Tibial nerve (tissue), 4 donors: Measurements from ENCODE around the gene MLLT11. TPM values are rescaled to one million over a fixed set of nuclear protein-coding genes. Genes with fewer than 3 reads are reported as not detected.

Experiments
- DNase-seq, 2 donors: peaks; one replicate each; pipeline ENCODE4 v3.0.0-alpha.2; 2019; ENCODE audit warnings: low spot score in 2 of 2
- H3K27ac ChIP-seq, 4 donors: fragments of 200-600 bp; sonication (generic) in 3 of 4; one replicate each; pipeline ENCODE4 v1.5.1; 2017 to 2019; ENCODE audit warnings: mild to moderate bottlenecking in 1 of 4
- H3K27me3 ChIP-seq, 2 donors: fragments of 200-600 bp; sonication (generic) in 1 of 2; one replicate each; pipeline versions ENCODE4 v1.5.1 to v1.6.0; 2017 to 2019
- H3K36me3 ChIP-seq, 3 donors: fragments of 200-600 bp; sonication (generic); one replicate each; pipeline ENCODE4 v1.5.1; 2018 to 2019
- H3K4me1 ChIP-seq, 4 donors: fragments of 200-600 bp; sonication (generic) in 3 of 4; one replicate each; pipeline ENCODE4 v1.5.1; 2017 to 2019
- H3K4me3 ChIP-seq, 4 donors: fragments of 200-600 bp; sonication (generic) in 3 of 4; one replicate each; pipeline ENCODE4 v1.5.1; 2017 to 2019; ENCODE audit warnings: mild to moderate bottlenecking in 1 of 4, moderate library complexity in 1 of 4
- H3K9me3 ChIP-seq, 4 donors: fragments of 200-600 bp; sonication (generic) in 3 of 4; one replicate each; pipeline ENCODE4 v1.5.1; 2017 to 2019
- EP300 ChIP-seq, 2 donors: sonication (generic); formaldehyde crosslinking; IDR thresholded peaks; one replicate each; pipeline ENCODE4 v1.6.1; 2017; ENCODE audit warnings: antibody characterized with exemption in 2 of 2, mild to moderate bottlenecking in 1 of 2
- POLR2A ChIP-seq, 2 donors: fragments of 450-650 bp; IDR thresholded peaks; one replicate each; pipeline ENCODE4 v1.6.1; 2017; ENCODE audit warnings: antibody characterized with exemption in 2 of 2, mild to moderate bottlenecking in 2 of 2, moderate library complexity in 2 of 2
- WGBS, 2 donors: methylation state at CpG; one replicate each; pipeline ENCODE4 v1.1.5; 2018; 5-methylcytosine and 5-hydroxymethylcytosine counted together
- small RNA-seq: library from RNA; depleted of rRNA; stranded (forward); fragments of <200 nt; gene quantifications from one replicate; pipeline ENCODE3, GENCODE V24; 2016
- total RNA-seq, 4 donors: library from RNA; depleted of rRNA; stranded (reverse); fragments of >200 nt; gene quantifications; one replicate each; pipeline ENCODE4 v1.1.0, GENCODE V29; 2016
- TF ChIP-seq, protein P1 (sequence below), 5 experiments: fragments of 200-600 bp in 3 of 5; fragments of 450-650 bp in 2 of 5; sonication (generic) in 3 of 5; IDR thresholded peaks; one replicate each; pipeline ENCODE4 v1.5.1; 2016 to 2019; ENCODE audit warnings: antibody characterized with exemption in 5 of 5, mild to moderate bottlenecking in 3 of 5, moderate library complexity in 2 of 5

Gene MLLT11
- total RNA-seq, 4 donors from 2014 or later: 1.2 to 2.7 (median 2.0) TPM

DNA sequence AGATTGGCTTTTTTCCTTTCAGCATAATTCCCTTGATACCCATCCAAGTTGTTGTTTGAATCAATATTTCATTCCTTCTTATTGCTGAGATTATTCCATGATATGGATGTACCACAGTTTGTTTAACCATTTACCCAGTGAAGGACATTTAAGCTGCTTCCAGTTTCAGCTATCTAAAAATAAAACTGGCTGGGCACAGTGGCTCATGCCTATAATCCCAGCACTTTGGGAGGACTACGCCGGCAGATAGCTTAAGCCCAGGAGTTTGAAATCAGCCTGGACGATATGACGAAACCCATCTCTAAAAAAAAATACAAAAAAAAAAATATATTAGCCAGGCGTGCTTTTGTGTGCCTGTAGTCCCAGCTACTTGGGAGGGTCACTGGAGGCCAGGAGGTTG is 53.7 kb downstream of the MLLT11 start:
- TF ChIP-seq EP300 (IDR thresholded peaks at IDR 0.05) (no peak), POLR2A (IDR thresholded peaks at IDR 0.05) (no peak)
- TF ChIP-seq, protein P1, sequence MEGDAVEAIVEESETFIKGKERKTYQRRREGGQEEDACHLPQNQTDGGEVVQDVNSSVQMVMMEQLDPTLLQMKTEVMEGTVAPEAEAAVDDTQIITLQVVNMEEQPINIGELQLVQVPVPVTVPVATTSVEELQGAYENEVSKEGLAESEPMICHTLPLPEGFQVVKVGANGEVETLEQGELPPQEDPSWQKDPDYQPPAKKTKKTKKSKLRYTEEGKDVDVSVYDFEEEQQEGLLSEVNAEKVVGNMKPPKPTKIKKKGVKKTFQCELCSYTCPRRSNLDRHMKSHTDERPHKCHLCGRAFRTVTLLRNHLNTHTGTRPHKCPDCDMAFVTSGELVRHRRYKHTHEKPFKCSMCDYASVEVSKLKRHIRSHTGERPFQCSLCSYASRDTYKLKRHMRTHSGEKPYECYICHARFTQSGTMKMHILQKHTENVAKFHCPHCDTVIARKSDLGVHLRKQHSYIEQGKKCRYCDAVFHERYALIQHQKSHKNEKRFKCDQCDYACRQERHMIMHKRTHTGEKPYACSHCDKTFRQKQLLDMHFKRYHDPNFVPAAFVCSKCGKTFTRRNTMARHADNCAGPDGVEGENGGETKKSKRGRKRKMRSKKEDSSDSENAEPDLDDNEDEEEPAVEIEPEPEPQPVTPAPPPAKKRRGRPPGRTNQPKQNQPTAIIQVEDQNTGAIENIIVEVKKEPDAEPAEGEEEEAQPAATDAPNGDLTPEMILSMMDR (IDR thresholded peaks at IDR 0.05): no peak
- WGBS, 2 donors: 93 to 99% methylated on average over 5 of the region's 5 CpGs
- no peak overlapping the region for H3K27ac ChIP-seq
- H3K27me3 ChIP-seq: no peaks in the 10 kb centered on the region
- no peaks in the 10 kb centered on the region for H3K9me3 ChIP-seq
- H3K4me1 ChIP-seq: no peaks in the 10 kb centered on the region
- H3K4me3 ChIP-seq: no peak overlapping the region
- H3K36me3 ChIP-seq: peaks cover 0 to 69% (median 4%) of the 10 kb centered on the region in 3 donors
- no peak for DNase-seq

Small RNAs within 50 kb of the gene (small RNA-seq; reads per million reads assigned to genes)
- gene RNU6-884P: not detected

Other genes with a start within 250 kb of the MLLT11 start
- 10 to 100 TPM; 56.6 to 67.4 (median 58.6) TPM for gene ARNT, start 183.8 kb upstream of the MLLT11 start, total RNA-seq
- gene CTXND2, start 173.3 kb upstream of the MLLT11 start, total RNA-seq: not detected
- gene SETDB1, start 134.0 kb upstream of the MLLT11 start, total RNA-seq: 10 to 100 TPM; 30.6 to 42.9 (median 35.3) TPM
- 100 to 1,000 TPM; 137 to 168 (median 140) TPM for gene CERS2, start 85.6 kb upstream of the MLLT11 start, total RNA-seq
- gene ANXA9, start 78.1 kb upstream of the MLLT11 start, total RNA-seq: 10 to 100 TPM in 2 of 4 donors, 1 to 10 TPM in 2; 2.1 to 12.2 (median 7.8) TPM
- 10 to 100 TPM; 45.5 to 63.2 (median 49.5) TPM for gene MINDY1, start 53.5 kb upstream of the MLLT11 start, total RNA-seq
- 10 to 100 TPM; 22.0 to 40.4 (median 28.5) TPM for gene PRUNE1, start 51.9 kb upstream of the MLLT11 start, total RNA-seq
- 1 to 10 TPM in 2 of 4 donors, under 1 TPM in 1, not detected in 1; 0.22 to 2.2 (median 1.3) TPM for gene BNIPL, start 23.8 kb upstream of the MLLT11 start, total RNA-seq
- gene C1orf56, start 12.6 kb upstream of the MLLT11 start, total RNA-seq: 1 to 10 TPM; 5.0 to 9.6 (median 6.5) TPM
- gene CDC42SE1, start 775 bp upstream of the MLLT11 start, total RNA-seq: 10 to 100 TPM; 72.4 to 87.4 (median 80.8) TPM
- gene GABPB2, start 10.4 kb downstream of the MLLT11 start, total RNA-seq: 10 to 100 TPM; 17.4 to 43.1 (median 22.3) TPM
- 10 to 100 TPM; 15.5 to 28.7 (median 18.7) TPM for gene SEMA6C, start 86.2 kb downstream of the MLLT11 start, total RNA-seq
- gene TNFAIP8L2, start 96.3 kb downstream of the MLLT11 start, total RNA-seq: 10 to 100 TPM in 1 of 4 donors, 1 to 10 TPM in 3; 4.4 to 12.9 (median 8.6) TPM
- gene LYSMD1, start 105.5 kb downstream of the MLLT11 start, total RNA-seq: 10 to 100 TPM; 10.1 to 16.5 (median 13.8) TPM
- 10 to 100 TPM; 20.5 to 42.6 (median 31.2) TPM for gene SCNM1, start 105.7 kb downstream of the MLLT11 start, total RNA-seq
- 1 to 10 TPM in 2 of 4 donors, not detected in 2; 1.1 to 4.8 TPM for gene TMOD4, start 115.6 kb downstream of the MLLT11 start, total RNA-seq
- 10 to 100 TPM; 24.5 to 35.5 (median 31.0) TPM for gene VPS72, start 129.8 kb downstream of the MLLT11 start, total RNA-seq
- 10 to 100 TPM; 52.6 to 89.0 (median 62.4) TPM for gene PIP5K1A, start 138.2 kb downstream of the MLLT11 start, total RNA-seq
- 100 to 1,000 TPM; 112 to 153 (median 120) TPM for gene PSMD4, start 194.3 kb downstream of the MLLT11 start, total RNA-seq
- gene ZNF687, start 221.9 kb downstream of the MLLT11 start, total RNA-seq: 10 to 100 TPM; 21.1 to 35.3 (median 27.1) TPM